NCI-H2029 treated with DMSO at 0.1 percent for 48 hours (cell line): ENCODE results near the gene OR4K1.
"Not testable (repeated sequence)": the region's sequence is repeated elsewhere in the genome, so short reads cannot be mapped to it uniquely, and the experiment has no call there.

Experiments
- DNase-seq: peaks from one replicate; lab custom pipeline; 2025; lab: John Stamatoyannopoulos, UW

The OR4K1 gene

DNA sequence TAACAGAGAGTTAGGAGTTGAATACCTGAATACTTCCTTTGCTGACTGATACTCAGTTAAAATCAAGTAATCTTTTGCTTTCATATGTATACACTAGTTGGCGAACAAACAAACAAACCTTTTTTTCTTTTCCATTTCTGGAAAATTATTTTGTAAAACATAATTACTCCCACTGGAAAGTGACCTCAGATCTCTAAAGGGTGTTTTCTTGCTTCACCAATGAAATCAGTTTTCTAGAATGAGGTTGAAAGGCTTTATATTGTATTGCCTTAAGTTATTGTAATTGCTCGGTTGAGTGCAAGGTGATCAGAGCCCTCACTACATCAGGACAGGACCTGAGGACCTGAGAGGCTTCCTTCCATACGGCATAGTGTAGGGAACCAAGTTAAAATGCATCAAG is at the start of gene OR4K1:
Gene OR4K1 (plus strand): TSS at position 301 of the 400 bp plus-strand sequence. CDS start 4,750 bp downstream, outside the sequence.
- DNase-seq = no peak

GRCh38 chr14:19895282-19895681 is 35.4 kb upstream of the OR4K1 start:
- no peak for DNase-seq

DNA sequence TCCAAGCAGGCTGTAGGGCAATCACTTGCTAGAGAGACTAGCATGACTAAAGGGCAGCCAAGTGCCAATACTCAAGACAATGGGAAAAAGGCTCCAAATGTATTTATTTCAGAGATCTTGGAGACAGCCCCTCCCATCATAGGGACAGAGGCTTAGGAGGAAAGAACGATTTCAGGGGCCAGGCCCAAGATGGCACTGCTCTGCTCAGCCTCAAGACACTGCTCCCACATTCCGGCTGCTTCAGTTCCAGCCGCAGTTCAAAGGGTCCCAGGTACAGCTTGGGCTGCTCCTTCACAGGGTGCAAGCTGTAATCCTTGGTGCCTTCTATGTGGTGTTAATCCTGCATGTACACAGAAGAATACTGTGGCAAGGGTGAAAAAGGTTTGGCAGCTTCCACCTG is 29.7 kb upstream of the OR4K1 start:
- no peak for DNase-seq

- no peak for DNase-seq
These were observed 28.3 kb upstream of the OR4K1 start for GRCh38 chr14:19902409-19902808.

- no peak for DNase-seq
These were observed 24.1 kb upstream of the OR4K1 start for GRCh38 chr14:19906665-19907064.

- no peak for DNase-seq
These were observed 19.6 kb upstream of the OR4K1 start for GRCh38 chr14:19911114-19911513.

DNA sequence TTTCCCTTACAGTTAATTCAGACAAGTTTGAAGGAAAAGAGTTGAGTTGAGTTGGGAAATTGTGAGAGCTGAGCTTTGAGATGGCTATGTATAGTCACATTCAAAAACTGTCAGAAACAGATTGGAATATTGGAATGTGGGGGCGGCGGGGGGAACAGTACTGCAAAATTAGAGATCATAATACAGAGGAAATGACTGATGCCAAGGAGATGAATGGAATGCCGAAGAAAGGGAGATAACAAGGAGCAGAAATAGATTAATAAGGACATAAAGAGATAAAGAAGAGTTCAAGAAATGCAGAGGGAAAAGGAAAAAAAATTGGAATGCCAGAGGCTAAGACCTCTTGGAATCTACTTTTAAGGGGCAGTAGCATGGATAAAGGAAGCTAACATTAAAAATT is 13.5 kb upstream of the OR4K1 start:
- DNase-seq = no peak

- no peak for DNase-seq
These were observed 12.7 kb upstream of the OR4K1 start for GRCh38 chr14:19917955-19918518.

GRCh38 chr14:19918553-19919264 is 12.0 kb upstream of the OR4K1 start:
- DNase-seq = no peak

DNA sequence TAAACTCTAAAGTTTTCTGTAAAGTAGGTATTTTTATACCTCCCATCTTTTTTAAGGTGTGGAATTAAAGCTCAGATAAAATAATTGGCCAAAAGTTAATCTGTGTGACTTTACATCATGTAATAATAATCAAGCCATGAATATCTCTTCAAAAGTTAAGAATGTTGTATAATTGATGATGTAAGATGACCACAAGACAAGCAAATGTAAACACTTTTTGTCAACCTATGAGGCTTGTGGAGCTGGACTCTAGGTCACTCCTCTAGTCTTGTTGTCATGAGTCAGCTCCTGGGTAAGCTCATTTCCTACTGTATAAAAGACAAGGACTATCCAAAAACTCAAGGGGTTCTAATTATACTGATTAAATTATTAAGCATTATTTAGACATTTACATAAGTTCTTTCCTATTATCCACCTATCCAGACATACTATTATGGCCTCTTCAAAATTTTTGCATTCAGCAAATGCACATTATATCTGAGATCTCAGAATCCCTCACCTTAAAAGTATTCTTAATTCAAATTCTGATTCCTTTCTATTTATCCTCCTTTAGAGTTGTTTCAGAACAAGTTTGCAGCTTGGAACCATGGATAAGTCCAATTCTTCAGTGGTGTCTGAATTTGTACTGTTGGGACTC is 10.6 kb upstream of the OR4K1 start, which contains the start of gene OR4K5:
Gene OR4K5 (plus strand): TSS at position 587 of the 637 bp plus-strand sequence. CDS start 0 bp downstream, at position 587.
- DNase-seq = no peak

GRCh38 chr14:19941668-19942067 is 11.0 kb downstream of the OR4K1 start:
- DNase-seq = no peak

DNA sequence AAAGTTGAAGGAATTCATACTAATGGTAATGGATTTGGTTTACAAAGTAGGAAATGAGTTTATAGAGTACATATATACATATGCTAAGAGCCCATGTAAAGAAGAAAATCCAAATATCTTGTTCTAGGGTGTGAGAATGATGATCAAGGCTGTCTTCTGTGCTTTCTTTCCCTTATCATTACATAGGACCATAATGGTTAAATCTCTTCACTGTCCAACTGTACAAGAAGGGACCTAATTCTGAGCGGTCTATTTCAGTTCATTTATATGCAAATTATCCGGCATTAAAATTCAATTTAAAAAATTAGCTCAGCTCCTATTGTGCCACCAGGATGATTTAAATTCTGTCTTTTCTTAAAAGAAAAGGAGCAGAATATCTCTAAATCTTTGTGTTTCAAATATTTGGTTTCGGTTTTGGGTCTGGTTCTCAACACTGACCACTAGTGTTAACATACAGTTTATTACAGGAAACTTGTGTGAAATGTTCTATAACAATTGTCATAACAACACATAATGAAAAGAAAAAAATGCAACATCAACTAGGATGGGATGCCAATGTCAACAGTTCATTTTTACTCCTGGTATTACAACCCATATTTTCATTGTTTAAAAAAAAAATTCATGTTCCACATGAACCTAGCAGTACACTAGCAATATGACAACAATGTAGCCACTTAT is 16.8 kb downstream of the OR4K1 start:
- no peak for DNase-seq

- no peak for DNase-seq
These were observed 18.5 kb downstream of the OR4K1 start for GRCh38 chr14:19949218-19949617.

DNA sequence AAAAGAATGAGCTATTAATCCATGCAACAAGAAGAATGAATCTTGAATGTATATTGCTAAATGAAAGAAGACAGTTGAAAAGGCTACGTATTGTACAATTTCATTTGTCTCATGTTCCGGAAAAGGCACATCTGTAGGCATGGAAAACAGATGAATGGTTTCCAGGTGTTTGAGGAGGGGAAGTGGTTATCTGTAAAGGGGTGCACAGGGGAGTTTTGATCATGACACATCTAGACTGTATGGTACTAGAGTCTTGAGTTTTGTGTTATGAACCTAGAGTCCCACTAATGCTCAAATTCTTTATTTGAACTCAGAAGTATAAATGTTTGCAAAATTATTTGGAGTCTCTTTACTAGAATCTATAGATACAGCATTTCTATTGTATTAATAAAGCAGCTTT is 39.0 kb downstream of the OR4K1 start:
- not testable (repeated sequence) for DNase-seq

DNA sequence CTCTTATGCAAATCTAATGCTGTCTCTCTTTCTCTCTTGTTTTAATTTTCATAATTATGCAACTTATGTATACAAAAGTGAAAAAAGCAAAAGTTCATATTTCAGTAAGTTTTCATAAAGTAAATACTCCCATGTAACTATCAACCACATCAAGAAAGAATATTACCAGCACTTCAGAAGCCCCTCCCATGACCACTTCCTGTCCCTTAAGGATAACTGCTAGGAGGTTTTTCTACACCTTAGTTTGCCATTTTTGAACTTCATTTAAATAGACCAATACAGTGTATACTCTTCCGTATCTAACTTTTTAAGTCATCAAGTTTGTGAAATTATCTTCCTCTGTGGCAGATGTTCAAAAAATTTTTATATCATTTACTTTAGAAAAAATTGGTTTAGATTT is 44.1 kb downstream of the OR4K1 start:
- no peak for DNase-seq

DNA sequence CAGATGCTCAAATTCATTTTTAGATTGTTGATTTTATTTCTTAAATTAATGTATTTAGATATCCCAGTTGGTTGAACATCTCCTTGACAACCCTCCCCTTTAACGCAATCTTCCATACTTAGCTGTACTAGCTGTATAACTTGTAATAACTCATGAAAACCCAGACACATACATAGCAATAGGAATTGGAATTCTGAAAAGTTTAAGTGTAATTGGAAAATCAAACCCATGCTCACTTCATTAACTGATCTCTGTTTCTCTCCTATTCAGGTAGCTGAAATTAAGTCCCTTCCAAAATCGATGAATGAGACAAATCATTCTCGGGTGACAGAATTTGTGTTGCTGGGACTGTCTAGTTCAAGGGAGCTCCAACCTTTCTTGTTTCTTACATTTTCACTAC is 44.6 kb downstream of the OR4K1 start, which contains the start of gene OR4K15:
Gene OR4K15 (plus strand): TSS at position 301 of the 400 bp plus-strand sequence. CDS start 0 bp downstream, at position 301.
- DNase-seq = no peak
